Fibroblast of skin of abdomen (primary cell): ENCODE results near the gene PIK3C2B. TPM values are rescaled to one million over a fixed set of nuclear protein-coding genes. Genes with fewer than 3 reads are reported as not detected.
"Not testable (repeated sequence)": the region's sequence is repeated elsewhere in the genome, so short reads cannot be mapped to it uniquely, and the experiment has no call there.

Experiments
- DNase-seq: peaks from one replicate; pipeline ENCODE4 v3.0.0-alpha.2; 2013
- polyA plus RNA-seq, 2 experiments: library from polyadenylated mRNA; unstranded; fragments of 120-200 nt; gene quantifications; one replicate each; pipeline ENCODE4 v1.2.1, GENCODE V29; 2013; ENCODE audit not compliant: insufficient read length in 2 of 2

PIK3C2B gene
- polyA plus RNA-seq (2013, experiment 1 of 2; ENCODE audit: insufficient read length), result 7.4 TPM
- polyA plus RNA-seq (2013, experiment 2 of 2; ENCODE audit: insufficient read length), result 7.0 TPM

GRCh38 chr1:204494281-204495077, at the start of gene PIK3C2B:
PIK3C2B (minus strand) TSS chr1:204494805; CDS start chr1:204469802, 25,003 bp downstream.
- DNase-seq, result peak; percentile 76

GRCh38 chr1:204544321-204544720, 49.7 kb upstream of the PIK3C2B start:
- peak; percentile 19 for DNase-seq

- no peak for DNase-seq
Measured at GRCh38 chr1:204541626-204542025, 47.0 kb upstream of the PIK3C2B start.

- no peak for DNase-seq
Measured at GRCh38 chr1:204532832-204533231, 38.2 kb upstream of the PIK3C2B start.

- DNase-seq, result no peak
Measured at GRCh38 chr1:204530932-204531331, 36.3 kb upstream of the PIK3C2B start.

GRCh38 chr1:204529371-204529895, 34.8 kb upstream of the PIK3C2B start:
- no peak for DNase-seq

GRCh38 chr1:204528677-204529076, 34.1 kb upstream of the PIK3C2B start:
- no peak for DNase-seq

- DNase-seq, result no peak
Measured at GRCh38 chr1:204528241-204528640, 33.6 kb upstream of the PIK3C2B start.

GRCh38 chr1:204524986-204525385, 30.4 kb upstream of the PIK3C2B start:
- DNase-seq, result no peak

- no peak for DNase-seq
Measured at GRCh38 chr1:204523605-204524215, 29.1 kb upstream of the PIK3C2B start.

- DNase-seq, result not testable (repeated sequence)
Measured at GRCh38 chr1:204521941-204522521, 27.4 kb upstream of the PIK3C2B start.

GRCh38 chr1:204520834-204521709, 26.5 kb upstream of the PIK3C2B start:
- peak; percentile 45 for DNase-seq

- not testable (repeated sequence) for DNase-seq
Measured at GRCh38 chr1:204517382-204517781, 22.8 kb upstream of the PIK3C2B start.

- DNase-seq, result peak; percentile 98
Measured at GRCh38 chr1:204516180-204516879, 21.7 kb upstream of the PIK3C2B start, which contains the start of gene MDM4. MDM4 (plus strand) TSS chr1:204516406; CDS start chr1:204525519, 9,113 bp downstream.

GRCh38 chr1:204514828-204515227, 20.2 kb upstream of the PIK3C2B start:
- no peak for DNase-seq

GRCh38 chr1:204513117-204513716, 18.6 kb upstream of the PIK3C2B start:
- DNase-seq, result no peak

- DNase-seq, result no peak
Measured at GRCh38 chr1:204511366-204511765, 16.8 kb upstream of the PIK3C2B start.

GRCh38 chr1:204509186-204509635, 14.6 kb upstream of the PIK3C2B start:
- no peak for DNase-seq

- DNase-seq, result peak; percentile 80
Measured at GRCh38 chr1:204507317-204508105, 12.9 kb upstream of the PIK3C2B start.

- peak; percentile 92 for DNase-seq
Measured at GRCh38 chr1:204506969-204507316, 12.3 kb upstream of the PIK3C2B start.
